Peyer's patch (tissue), 4 donors: ENCODE measurements around the gene MLST8.

Experiments used
- POLR2A ChIP-seq, 2 donors: fragments of 450-650 bp; IDR thresholded peaks; one replicate each; pipeline ENCODE4 v1.5.1; 2017; ENCODE audit warnings: antibody characterized with exemption in 2 of 2, mild to moderate bottlenecking in 2 of 2, moderate library complexity in 2 of 2
- TF ChIP-seq, protein P1 (sequence below), 6 experiments: fragments of 450-650 bp in 4 of 6; fragments of 200-600 bp in 2 of 6; sonication (generic) in 1 of 6; IDR thresholded peaks; one replicate each; pipeline ENCODE4 v1.5.1; 2017 to 2019; ENCODE audit warnings: antibody characterized with exemption in 6 of 6, mild to moderate bottlenecking in 3 of 6, moderate library complexity in 1 of 6

DNA sequence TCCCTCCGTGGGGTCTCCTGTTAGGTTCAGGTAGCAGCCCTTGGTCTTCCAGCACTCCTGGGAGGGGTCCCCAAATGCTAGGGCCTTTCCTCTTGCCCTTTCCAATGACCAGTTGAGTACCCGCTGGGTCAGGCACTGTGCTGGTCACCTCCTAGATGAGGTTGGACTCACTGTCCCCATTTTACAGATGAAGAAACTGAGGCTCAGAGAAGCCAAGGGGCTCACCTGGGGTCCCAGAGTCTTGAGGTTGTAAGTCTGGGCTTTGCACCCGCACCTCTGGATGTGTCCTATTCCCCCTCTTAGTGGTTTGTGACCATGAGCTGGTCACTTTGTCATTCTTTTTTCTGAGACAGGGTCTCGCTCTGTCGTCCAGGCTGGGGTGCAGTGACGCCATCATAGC lies 7.5 kb upstream of the MLST8 start:
- TF ChIP-seq POLR2A (IDR thresholded peaks at IDR 0.05) = no peak
- TF ChIP-seq, protein P1, sequence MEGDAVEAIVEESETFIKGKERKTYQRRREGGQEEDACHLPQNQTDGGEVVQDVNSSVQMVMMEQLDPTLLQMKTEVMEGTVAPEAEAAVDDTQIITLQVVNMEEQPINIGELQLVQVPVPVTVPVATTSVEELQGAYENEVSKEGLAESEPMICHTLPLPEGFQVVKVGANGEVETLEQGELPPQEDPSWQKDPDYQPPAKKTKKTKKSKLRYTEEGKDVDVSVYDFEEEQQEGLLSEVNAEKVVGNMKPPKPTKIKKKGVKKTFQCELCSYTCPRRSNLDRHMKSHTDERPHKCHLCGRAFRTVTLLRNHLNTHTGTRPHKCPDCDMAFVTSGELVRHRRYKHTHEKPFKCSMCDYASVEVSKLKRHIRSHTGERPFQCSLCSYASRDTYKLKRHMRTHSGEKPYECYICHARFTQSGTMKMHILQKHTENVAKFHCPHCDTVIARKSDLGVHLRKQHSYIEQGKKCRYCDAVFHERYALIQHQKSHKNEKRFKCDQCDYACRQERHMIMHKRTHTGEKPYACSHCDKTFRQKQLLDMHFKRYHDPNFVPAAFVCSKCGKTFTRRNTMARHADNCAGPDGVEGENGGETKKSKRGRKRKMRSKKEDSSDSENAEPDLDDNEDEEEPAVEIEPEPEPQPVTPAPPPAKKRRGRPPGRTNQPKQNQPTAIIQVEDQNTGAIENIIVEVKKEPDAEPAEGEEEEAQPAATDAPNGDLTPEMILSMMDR (IDR thresholded peaks at IDR 0.05) = no peak
